Heart left ventricle (tissue), 13 donors: Measurements from ENCODE around the gene SSC5D.

Experiments
- POLR2A ChIP-seq, 2 donors: fragments of 450-650 bp; IDR thresholded peaks; one replicate each; pipeline ENCODE4 v1.6.1; 2017; ENCODE audit warnings: antibody characterized with exemption in 2 of 2, mild to moderate bottlenecking in 2 of 2, moderate library complexity in 2 of 2
- TF ChIP-seq, protein P1 (sequence below), 12 donors: fragments of 200-600 bp; sonication (generic) in 4 of 12; IDR thresholded peaks; one replicate each; pipeline versions ENCODE4 v1.5.0 to v1.8.0; 2018 to 2022; ENCODE audit warnings: antibody characterized with exemption in 12 of 12, mild to moderate bottlenecking in 5 of 12
- donor health status: ischemic (EF 13 %, LVEDD 7.1; RV severe dilation, severe dysfunction).
- donor health status: DM: no; HTN: yes; CAD: no.
- donor health status: DM: no; HTN: no; CAD: no.
- donor health status: ischemic (EF 25% LVEDD 6.9; RV normal size, moderate dysfunction).
- donor health status: ischemic (EF 25% LVEDD 5.7; RV mildly dilated, moderate dysfunction).
- donor health status: ischemic (EF 35%, LVEDD 5.7; RV mildly dilated, moderate dysfunction).
- donor health status: nonischemic (EF 11% LVEDD 7.7; RV severe dilation, severe dysfunction).
- donor health status: DM: yes; HTN: yes; CAD: no.
- donor health status: PGD.
- donor health status: ischemic (EF 29% LVEDD 5.4; RV normal size, mild dysfunction).
- donor health status: nonischemic (EF 23%, LVEDD 6.1; RV moderate dilation, normal function).

DNA sequence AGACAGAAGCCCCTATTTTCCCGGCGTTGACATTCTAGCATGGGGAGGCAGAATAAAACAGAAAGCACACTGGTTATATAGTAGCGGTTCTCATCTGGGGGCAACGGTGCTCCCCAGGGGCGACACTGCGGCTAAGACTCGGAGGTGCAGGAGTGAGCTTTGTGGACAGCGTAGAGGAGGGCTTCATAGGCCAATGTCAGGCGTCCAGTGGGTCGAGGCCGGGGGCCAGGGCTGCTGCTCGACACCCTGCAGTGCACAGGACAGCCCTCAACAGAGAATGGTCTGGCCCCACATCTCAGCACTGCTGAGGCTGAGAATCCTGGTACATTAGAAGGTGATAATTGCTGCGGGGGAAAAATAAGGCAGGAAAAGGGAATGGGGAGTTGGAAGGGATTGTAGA lies 10.3 kb upstream of the SSC5D start:
- no peak for TF ChIP-seq POLR2A (IDR thresholded peaks at IDR 0.05)
- TF ChIP-seq, protein P1, sequence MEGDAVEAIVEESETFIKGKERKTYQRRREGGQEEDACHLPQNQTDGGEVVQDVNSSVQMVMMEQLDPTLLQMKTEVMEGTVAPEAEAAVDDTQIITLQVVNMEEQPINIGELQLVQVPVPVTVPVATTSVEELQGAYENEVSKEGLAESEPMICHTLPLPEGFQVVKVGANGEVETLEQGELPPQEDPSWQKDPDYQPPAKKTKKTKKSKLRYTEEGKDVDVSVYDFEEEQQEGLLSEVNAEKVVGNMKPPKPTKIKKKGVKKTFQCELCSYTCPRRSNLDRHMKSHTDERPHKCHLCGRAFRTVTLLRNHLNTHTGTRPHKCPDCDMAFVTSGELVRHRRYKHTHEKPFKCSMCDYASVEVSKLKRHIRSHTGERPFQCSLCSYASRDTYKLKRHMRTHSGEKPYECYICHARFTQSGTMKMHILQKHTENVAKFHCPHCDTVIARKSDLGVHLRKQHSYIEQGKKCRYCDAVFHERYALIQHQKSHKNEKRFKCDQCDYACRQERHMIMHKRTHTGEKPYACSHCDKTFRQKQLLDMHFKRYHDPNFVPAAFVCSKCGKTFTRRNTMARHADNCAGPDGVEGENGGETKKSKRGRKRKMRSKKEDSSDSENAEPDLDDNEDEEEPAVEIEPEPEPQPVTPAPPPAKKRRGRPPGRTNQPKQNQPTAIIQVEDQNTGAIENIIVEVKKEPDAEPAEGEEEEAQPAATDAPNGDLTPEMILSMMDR (IDR thresholded peaks at IDR 0.05): no peak
